Stimulated activated CD4-positive, alpha-beta T cell treated with anti-CD3 and anti-CD28 coated beads, Interleukin-4, amount 100 ng/mL, for 4 hours (primary cell): ENCODE measurements around the gene RAB44.
"Not testable (repeated sequence)": the region's sequence is repeated elsewhere in the genome, so short reads cannot be mapped to it uniquely, and the experiment has no call there.

Experiments
- DNase-seq, 2 experiments: peaks; one replicate each; pipeline ENCODE4 v3.0.0-alpha.2; 2020

RAB44 gene

GRCh38 chr6:36714511-36714910, 16.9 kb downstream of the RAB44 start:
- DNase-seq: no peak

- DNase-seq: no peak
Observed at GRCh38 chr6:36715469-36715868, 17.8 kb downstream of the RAB44 start.

- no peak for DNase-seq
Observed at GRCh38 chr6:36716476-36717093, 19.0 kb downstream of the RAB44 start.

- no peak for DNase-seq
Observed at GRCh38 chr6:36717231-36717825, 19.7 kb downstream of the RAB44 start.

GRCh38 chr6:36717871-36718540, 20.4 kb downstream of the RAB44 start:
- no peak for DNase-seq

- DNase-seq: no peak
Observed at GRCh38 chr6:36718560-36718959, 20.9 kb downstream of the RAB44 start.

- DNase-seq: no peak
Observed at GRCh38 chr6:36719126-36719525, 21.5 kb downstream of the RAB44 start.

- no peak for DNase-seq
Observed at GRCh38 chr6:36720251-36721141, 22.9 kb downstream of the RAB44 start.

- DNase-seq: no peak
Observed at GRCh38 chr6:36721369-36722140, 23.9 kb downstream of the RAB44 start.

- no peak for DNase-seq
Observed at GRCh38 chr6:36722365-36722764, 24.7 kb downstream of the RAB44 start.

- no peak for DNase-seq
Observed at GRCh38 chr6:36722879-36723278, 25.3 kb downstream of the RAB44 start.

GRCh38 chr6:36723992-36724391, 26.4 kb downstream of the RAB44 start:
- DNase-seq: not testable (repeated sequence)

GRCh38 chr6:36724514-36725390, 27.1 kb downstream of the RAB44 start:
- peak; percentile 18 to 50 for DNase-seq

GRCh38 chr6:36725581-36725980, 28.0 kb downstream of the RAB44 start:
- DNase-seq: no peak

GRCh38 chr6:36727505-36728021, 29.9 kb downstream of the RAB44 start:
- DNase-seq: no peak

GRCh38 chr6:36728289-36729160, 30.9 kb downstream of the RAB44 start:
- no peak for DNase-seq

- no peak for DNase-seq
Observed at GRCh38 chr6:36729161-36729524, 31.5 kb downstream of the RAB44 start.

- no peak for DNase-seq
Observed at GRCh38 chr6:36730424-36731380, 33.1 kb downstream of the RAB44 start.
